H1 (cell line): Measurements from ENCODE around the gene CHSY1. TPM values are rescaled to one million over a fixed set of nuclear protein-coding genes. Genes with fewer than 3 reads are reported as not detected.

ENCODE experiments used
- CTCF ChIA-PET: fragments of 300-600 bp; sonication (Branson Sonifier 250); formaldehyde crosslinking; loops from one replicate; lab custom pipeline; 2021; ENCODE audit not compliant: partially characterized antibody; lab: Charles Lee
- POLR2A ChIA-PET: fragments of 300-600 bp; sonication (Branson Sonifier 250); formaldehyde crosslinking; loops from one replicate; lab custom pipeline; 2021; ENCODE audit warnings: inconsistent platforms; ENCODE audit not compliant: partially characterized antibody; lab: Charles Lee
- DNase-seq, 2 experiments: peaks; one replicate each; pipeline versions ENCODE4 v3.0.0 to v3.0.0-alpha.2; 2010 to 2022; ENCODE audit warnings: low spot score in 2 of 2, low read depth in 1 of 2, mixed read lengths in 1 of 2
- FAIRE-seq: peaks from 2 replicates; lab custom pipeline; 2011; peaks lifted over from hg19 to GRCh38; lab: Jason Lieb, UNC
- H2AFZ ChIP-seq: 2 replicates; pipeline ENCODE4 v1.8.1; 2012; ENCODE audit warnings: low read length, inconsistent platforms
- H2AK5ac ChIP-seq: 2 replicates; pipeline ENCODE4 v1.6.1; 2013; ENCODE audit warnings: low read depth, low read length
- H2BK120ac ChIP-seq: replicated peaks from 2 replicates; pipeline ENCODE3; 2013; ENCODE audit warnings: low read depth, low read length, inconsistent platforms
- H2BK12ac ChIP-seq: 2 replicates; pipeline ENCODE4 v1.6.1; 2013; ENCODE audit warnings: low read depth, low read length
- H2BK15ac ChIP-seq: 2 replicates; pipeline ENCODE4 v1.6.1; 2013; ENCODE audit warnings: low read length
- H2BK20ac ChIP-seq: 2 replicates; pipeline ENCODE4 v1.6.1; 2013; ENCODE audit warnings: low read length
- H2BK5ac ChIP-seq: 2 replicates; pipeline ENCODE4 v1.6.1; 2013; ENCODE audit warnings: low read depth, low read length
- H3K14ac ChIP-seq: 2 replicates; pipeline ENCODE4 v1.6.1; 2013; ENCODE audit warnings: inconsistent platforms; ENCODE audit not compliant: insufficient read length
- H3K18ac ChIP-seq: 2 replicates; pipeline ENCODE4 v1.6.1; 2013; ENCODE audit warnings: low read length; ENCODE audit errors: extremely low read depth
- H3K23ac ChIP-seq: 2 replicates; pipeline ENCODE4 v1.6.1; 2013; ENCODE audit warnings: inconsistent platforms; ENCODE audit not compliant: insufficient read length
- H3K23me2 ChIP-seq: 2 replicates; pipeline ENCODE4 v1.6.1; 2013; ENCODE audit warnings: low read depth, low read length
- H3K27ac ChIP-seq: 2 replicates; pipeline ENCODE4 v1.6.1; 2011; ENCODE audit warnings: low read depth, low read length, inconsistent platforms
- H3K27me3 ChIP-seq, 4 experiments: replicated peaks in 1 of 4; 1 replicate in 1 of 4; 2 replicates in 3 of 4; pipeline versions ENCODE4 v1.6.1 to v1.8.1; 2011 to 2013; ENCODE audit warnings: low read length in 3 of 4, mild to moderate bottlenecking in 3 of 4, inconsistent platforms in 2 of 4, mixed read lengths in 2 of 4, moderate library complexity in 1 of 4; ENCODE audit not compliant: control insufficient read depth in 3 of 4, insufficient read depth in 3 of 4; ENCODE audit errors: extremely low read depth in 1 of 4
- H3K36me3 ChIP-seq, 4 experiments: 2 replicates each; pipeline versions ENCODE4 v1.6.1 to v1.8.1; 2011 to 2013; ENCODE audit warnings: mild to moderate bottlenecking in 4 of 4, low read length in 3 of 4, moderate library complexity in 2 of 4, control low read depth in 1 of 4, inconsistent platforms in 1 of 4; ENCODE audit not compliant: insufficient read depth in 4 of 4, control insufficient read depth in 2 of 4
- H3K4ac ChIP-seq: replicated peaks from 2 replicates; pipeline ENCODE3; 2013; ENCODE audit warnings: low read length, low read depth, mixed read lengths, inconsistent platforms; ENCODE audit not compliant: insufficient read length
- H3K4me1 ChIP-seq, 4 experiments: replicated peaks in 1 of 4; 1 replicate in 1 of 4; 2 replicates in 3 of 4; pipeline versions ENCODE4 v1.6.1 to v1.8.1; 2011 to 2013; ENCODE audit warnings: low read length in 3 of 4, inconsistent platforms in 2 of 4, mixed read lengths in 1 of 4; ENCODE audit not compliant: insufficient read depth in 4 of 4, control insufficient read depth in 3 of 4
- H3K4me2 ChIP-seq, 2 experiments: 2 replicates each; pipeline versions ENCODE4 v1.6.1 to v1.8.1; 2011 to 2013; ENCODE audit warnings: low read depth in 2 of 2, low read length in 2 of 2, control low read depth in 1 of 2, inconsistent platforms in 1 of 2, mild to moderate bottlenecking in 1 of 2; ENCODE audit not compliant: insufficient read depth in 1 of 2
- H3K4me3 ChIP-seq, 4 experiments: fragments of 200-600, 300-600 bp in 1 of 4; sonication (generic), shearing (Covaris generic), sonication (Bioruptor Twin) in 1 of 4; 2 replicates each; pipeline versions ENCODE4 v1.5.1 to v1.8.1; 2011 to 2016; ENCODE audit warnings: low read length in 4 of 4, low read depth in 3 of 4, control low read depth in 2 of 4, inconsistent platforms in 2 of 4, mild to moderate bottlenecking in 2 of 4, mixed read lengths in 1 of 4, moderate library complexity in 1 of 4; ENCODE audit not compliant: insufficient read depth in 2 of 4; ENCODE audit errors: extremely low read depth in 1 of 4
- H3K56ac ChIP-seq: replicated peaks from 2 replicates; pipeline ENCODE3; 2013; ENCODE audit warnings: low read depth, mild to moderate bottlenecking, mixed read lengths, low read length, inconsistent platforms; ENCODE audit not compliant: insufficient read length
- H3K79me1 ChIP-seq: 2 replicates; pipeline ENCODE4 v1.6.1; 2013; ENCODE audit warnings: low read depth, low read length, control low read depth
- H3K79me2 ChIP-seq, 2 experiments: 2 replicates each; pipeline versions ENCODE4 v1.6.1 to v1.8.1; 2012 to 2013; ENCODE audit warnings: low read length in 2 of 2, mild to moderate bottlenecking in 2 of 2, inconsistent platforms in 1 of 2; ENCODE audit not compliant: insufficient read depth in 2 of 2, control insufficient read depth in 1 of 2
- H3K9ac ChIP-seq, 4 experiments: replicated peaks in 1 of 4; 1 replicate in 1 of 4; 2 replicates in 3 of 4; pipeline versions ENCODE4 v1.6.1 to v1.8.1; 2011 to 2013; ENCODE audit warnings: low read depth in 3 of 4, low read length in 3 of 4, control low read depth in 2 of 4, mild to moderate bottlenecking in 2 of 4, moderate library complexity in 2 of 4, inconsistent platforms in 1 of 4; ENCODE audit errors: extremely low read depth in 1 of 4
- H3K9me3 ChIP-seq, 2 experiments: 2 replicates each; pipeline versions ENCODE4 v1.6.1 to v1.8.1; 2012 to 2013; ENCODE audit warnings: mild to moderate bottlenecking in 2 of 2, moderate library complexity in 2 of 2, control low read depth in 1 of 2, inconsistent platforms in 1 of 2, low read depth in 1 of 2, low read length in 1 of 2, mixed read lengths in 1 of 2; ENCODE audit not compliant: insufficient read depth in 2 of 2
- H4K20me1 ChIP-seq, 2 experiments: replicated peaks in 1 of 2; 2 replicates each; pipeline versions ENCODE3 to v1.8.1; 2011 to 2013; ENCODE audit warnings: inconsistent platforms in 2 of 2, low read length in 2 of 2, mild to moderate bottlenecking in 1 of 2; ENCODE audit not compliant: insufficient read depth in 2 of 2, control insufficient read depth in 1 of 2
- H4K5ac ChIP-seq: 2 replicates; pipeline ENCODE4 v1.6.1; 2013; ENCODE audit warnings: low read length, low read depth, mixed read lengths, inconsistent platforms; ENCODE audit not compliant: insufficient read length
- H4K8ac ChIP-seq: 2 replicates; pipeline ENCODE4 v1.8.0; 2013; ENCODE audit warnings: mild to moderate bottlenecking, moderate library complexity, low read length, inconsistent platforms; ENCODE audit not compliant: insufficient read depth; ENCODE audit errors: extremely low read depth
- H4K91ac ChIP-seq: replicated peaks from 2 replicates; pipeline ENCODE3; 2013; ENCODE audit warnings: low read length, mixed read lengths, inconsistent platforms; ENCODE audit not compliant: insufficient read length
- POLR2AphosphoS5 ChIP-seq: IDR thresholded peaks from 2 replicates; pipeline ENCODE4 v1.6.1; 2011; ENCODE audit warnings: low read depth, low read length
- RXRA ChIP-seq: IDR thresholded peaks from 2 replicates; pipeline ENCODE4 v1.6.1; 2011; ENCODE audit warnings: low read depth, mild to moderate bottlenecking, low read length, moderate library complexity; ENCODE audit not compliant: insufficient read depth
- SUZ12 ChIP-seq: fragments of 200-600 bp; sonication (generic); IDR thresholded peaks from 2 replicates; pipeline ENCODE4 v1.6.1; 2012; ENCODE audit warnings: mild to moderate bottlenecking, inconsistent platforms, low read length, moderate library complexity, mixed read lengths
- WGBS, 2 experiments: shearing (Covaris generic) in 1 of 2; methylation state at CpG; one replicate each; pipeline versions ENCODE4 v1.1.6 to v1.1.7; 2013 to 2015; ENCODE audit warnings: low lambda C conversion rate in 2 of 2, mixed read lengths in 2 of 2, inconsistent platforms in 1 of 2, low coverage in 1 of 2, missing lambda C conversion rate in 1 of 2; ENCODE audit not compliant: insufficient replicate concordance in 2 of 2, insufficient coverage in 1 of 2, insufficient read length in 1 of 2; ENCODE audit errors: extremely low coverage in 1 of 2, missing lambda C conversion rate in 1 of 2; 5-methylcytosine and 5-hydroxymethylcytosine counted together
- polyA plus RNA-seq, 7 experiments: library from polyadenylated mRNA; depleted of rRNA in 3 of 7; stranded (reverse) in 5 of 7; unstranded in 2 of 7; fragments of >200 nt in 5 of 7; fragments of 200-250 nt in 2 of 7; gene quantifications; 1 replicate in 5 of 7; 2 replicates in 1 of 7; 4 replicates in 1 of 7; pipeline versions ENCODE4 v1.2.1 to v1.2.3, GENCODE V29; 2011 to 2013; ENCODE audit warnings: missing spikeins in 2 of 7, mixed read lengths in 2 of 7
- total RNA-seq: library from RNA; stranded (reverse); fragmentation: NEBNext Ultra II Directional; extraction: Animal tissue kit (Norgen Biotek cat#: 25700); gene quantifications from 2 replicates; pipeline ENCODE4 v1.2.1, GENCODE V29; 2021

CHSY1 gene
- total and polyA plus RNA-seq, 2 of the 8 experiments (the other 6 are each of a cell fraction or from before 2014, with no cell fraction given): 24.9 to 60.7 TPM

- H3K9ac ChIP-seq: no peak overlapping the region
- no peak overlapping the region for H3K27ac ChIP-seq
- H2BK5ac ChIP-seq: no peak overlapping the region
- no peak overlapping the region for H2BK20ac ChIP-seq
- no peak overlapping the region for H2BK120ac ChIP-seq
- peaks cover 10 to 14% of the 10 kb centered on the region in 2 experiments for H4K20me1 ChIP-seq
- no peak overlapping the region for H3K56ac ChIP-seq
- no peak overlapping the region for H3K14ac ChIP-seq
- WGBS, 2 experiments: 85% methylated on average over 12 of the region's 12 CpGs; no CpG with 5 or more reads in 1 of the 2 experiments
- H3K36me3 ChIP-seq: no peaks in the 10 kb centered on the region
- H3K4me1 ChIP-seq: peaks cover 2 to 13% (median 4%) of the 10 kb centered on the region in 4 experiments
- H2BK12ac ChIP-seq: no peak overlapping the region
- H3K27me3 ChIP-seq: no peaks in the 10 kb centered on the region
- ChIA-PET POLR2A (interaction anchor here (1.1 kb wide), 1 partner anchor 136 kb away, joined by 3 read pairs; no protein-coding TSS in a partner anchor), CTCF (interaction anchor here (1.0 to 2.6 kb wide), 3 partner anchors 9 to 106 kb away, joined by 4 to 9 read pairs (median 4); no protein-coding TSS in a partner anchor)
- no peaks in the 10 kb centered on the region for H3K23me2 ChIP-seq
- no peak overlapping the region for H4K8ac ChIP-seq
- no peak overlapping the region for H3K4ac ChIP-seq
- no peak overlapping the region for H3K4me2 ChIP-seq
- no peak overlapping the region for H3K18ac ChIP-seq
- H3K9me3 ChIP-seq: no peaks in the 10 kb centered on the region
- no peak overlapping the region for H3K4me3 ChIP-seq
- no peak for DNase-seq
- H4K5ac ChIP-seq: no peak overlapping the region
- H3K79me1 ChIP-seq: peaks cover 5% of the 10 kb centered on the region; the same call in 1 of the 2 replicates
- no peak overlapping the region for H4K91ac ChIP-seq
- no peak for FAIRE-seq
- no peak overlapping the region for H2AK5ac ChIP-seq
- H3K23ac ChIP-seq: no peak overlapping the region
- H2AFZ ChIP-seq: no peak overlapping the region
- peaks cover 9 to 93% of the 10 kb centered on the region in 2 experiments; a peak in 3 of 4 replicates for H3K79me2 ChIP-seq
- H2BK15ac ChIP-seq: no peak overlapping the region
- TF ChIP-seq RXRA (no peak), POLR2AphosphoS5 (no peak), SUZ12 (no peak)
These were observed 45.7 kb downstream of the CHSY1 start for GRCh38 chr15:101206176-101206591.
